Left lung (tissue), 14 donors: ENCODE measurements around the gene EEF1E1. TPM values are rescaled to one million over a fixed set of nuclear protein-coding genes. Genes with fewer than 3 reads are reported as not detected.

Experiments
- ATAC-seq: fragments of 200-7000 bp; cut with Tn5 transposase; one replicate; pipeline ENCODE4 v1.9.1; 2020; ENCODE audit warnings: moderate library complexity
- DNase-seq, 4 donors: peaks; one replicate each; pipeline ENCODE4 v3.0.0-alpha.2; 2013 to 2020
- H3K27ac ChIP-seq, 2 donors: fragments of 200-600 bp; sonication (generic) in 1 of 2; one replicate each; pipeline versions ENCODE4 v1.5.0 to v1.8.0; 2020 to 2021
- H3K27me3 ChIP-seq, 2 donors: fragments of 200-600 bp; sonication (generic) in 1 of 2; one replicate each; pipeline versions ENCODE4 v1.5.0 to v1.8.0; 2020 to 2021
- H3K36me3 ChIP-seq, 2 donors: fragments of 200-600 bp; sonication (generic) in 1 of 2; one replicate each; pipeline versions ENCODE4 v1.5.0 to v1.8.0; 2020 to 2021
- H3K4me1 ChIP-seq, 2 donors: fragments of 200-600 bp; one replicate each; pipeline ENCODE4 v1.8.0; 2021
- H3K4me3 ChIP-seq, 2 donors: fragments of 200-600 bp; sonication (generic) in 1 of 2; one replicate each; pipeline versions ENCODE4 v1.5.0 to v1.8.0; 2020 to 2021; ENCODE audit warnings: mild to moderate bottlenecking in 1 of 2
- H3K9me3 ChIP-seq, 2 donors: fragments of 200-600 bp; sonication (generic) in 1 of 2; one replicate each; pipeline versions ENCODE4 v1.5.0 to v1.8.0; 2020 to 2021
- intact Hi-C, 2 donors: fragments of 100-400 bp; cut with DNase I; formaldehyde crosslinking; loops; one replicate each; pipeline versions ENCODE4 v1.11.2 to v1.14.2; 2022
- long read RNA-seq, 12 donors: library from polyadenylated mRNA in 2 of 12; unstranded in 2 of 12; transcript quantifications; one replicate each; pipeline ENCODE4 v2.0.0 and lab custom pipeline, GENCODE V29; 2019 to 2026
- polyA plus RNA-seq, 6 donors: library from polyadenylated mRNA; unstranded; fragments of 120-200 nt; gene quantifications; one replicate each; pipeline ENCODE4 v1.2.1, GENCODE V29; 2013; ENCODE audit not compliant: insufficient read length in 6 of 6
- total RNA-seq, 2 donors: library from RNA; stranded (reverse); fragmentation: NEBNext Ultra II Directional; extraction: Animal tissue kit (Norgen Biotek cat#: 25700); gene quantifications; one replicate each; pipeline ENCODE4 v1.2.1, GENCODE V29; 2021
- TF ChIP-seq, protein P1 (sequence below), 2 donors: fragments of 200-600 bp; sonication (generic) in 1 of 2; IDR thresholded peaks; one replicate each; pipeline versions ENCODE4 v1.5.0 to v1.8.0; 2021; ENCODE audit warnings: antibody characterized with exemption in 2 of 2
- donor health status: DM: no; HTN: yes; CAD: no.
- donor health status: DM: no; HTN: no; CAD: no.

EEF1E1 gene
- total RNA-seq, result 10 to 100 TPM; 20.3 to 28.5 TPM
- polyA plus RNA-seq, result 10 to 100 TPM; 28.4 to 31.7 (median 30.1) TPM
- long read RNA-seq, donor 1, transcript EEF1E1-201 (4 exons, 1,077 nt), result major isoform, 24 of 53 reads
- long read RNA-seq, donor 1, partial matches to known transcripts, result 24 of 53 reads
- long read RNA-seq, donor 1, other reads (novel, unspliced or antisense), result 0 of 53 reads
- long read RNA-seq, donor 2, transcript EEF1E1-205 (3 exons, 654 nt), result minor isoform, 7 of 31 reads
- long read RNA-seq, donor 2, transcript EEF1E1-201 (4 exons, 1,077 nt), result major isoform, 14 of 31 reads
- long read RNA-seq, donor 2, partial matches to known transcripts, result 10 of 31 reads
- long read RNA-seq, donor 2, other reads (novel, unspliced or antisense), result 0 of 31 reads
- long read RNA-seq, donor 3, transcript EEF1E1-201 (4 exons, 1,077 nt), result major isoform, 28 of 60 reads
- long read RNA-seq, donor 3, transcript EEF1E1-205 (3 exons, 654 nt), result minor isoform, 10 of 60 reads
- long read RNA-seq, donor 3, partial matches to known transcripts, result 22 of 60 reads
- long read RNA-seq, donor 3, other reads (novel, unspliced or antisense), result 0 of 60 reads
- long read RNA-seq, donor 4, transcript EEF1E1-201 (4 exons, 1,077 nt), result major isoform, 14 of 24 reads
- long read RNA-seq, donor 4, partial matches to known transcripts, result 4 of 24 reads
- long read RNA-seq, donor 4, other reads (novel, unspliced or antisense), result 2 of 24 reads
- long read RNA-seq, donor 5, transcript EEF1E1-201 (4 exons, 1,077 nt), result major isoform, 19 of 47 reads
- long read RNA-seq, donor 5, transcript EEF1E1-205 (3 exons, 654 nt), result minor isoform, 7 of 47 reads
- long read RNA-seq, donor 5, partial matches to known transcripts, result 20 of 47 reads
- long read RNA-seq, donor 5, other reads (novel, unspliced or antisense), result 0 of 47 reads
- long read RNA-seq, donor 6, transcript EEF1E1-205 (3 exons, 654 nt), result minor isoform, 7 of 54 reads
- long read RNA-seq, donor 6, transcript EEF1E1-201 (4 exons, 1,077 nt), result major isoform, 30 of 54 reads
- long read RNA-seq, donor 6, partial matches to known transcripts, result 17 of 54 reads
- long read RNA-seq, donor 6, other reads (novel, unspliced or antisense), result 0 of 54 reads
- long read RNA-seq, donor 7, transcript EEF1E1-201 (4 exons, 1,077 nt), result major isoform, 15 of 45 reads
- long read RNA-seq, donor 7, partial matches to known transcripts, result 28 of 45 reads
- long read RNA-seq, donor 7, other reads (novel, unspliced or antisense), result 0 of 45 reads
- long read RNA-seq, donor 8, transcript EEF1E1-201 (4 exons, 1,077 nt), result major isoform, 8 of 28 reads
- long read RNA-seq, donor 8, partial matches to known transcripts, result 17 of 28 reads
- long read RNA-seq, donor 8, other reads (novel, unspliced or antisense), result 0 of 28 reads
- long read RNA-seq, donor 9, result 0 reads
- long read RNA-seq, donor 10, transcript EEF1E1-201 (4 exons, 1,077 nt), result major isoform, 30 of 36 reads
- long read RNA-seq, donor 10, partial matches to known transcripts, result 0 of 36 reads
- long read RNA-seq, donor 10, other reads (novel, unspliced or antisense), result 1 of 36 reads
- long read RNA-seq, donor 11, transcript EEF1E1-205 (3 exons, 654 nt), result minor isoform, 5 of 88 reads
- long read RNA-seq, donor 11, transcript EEF1E1-201 (4 exons, 1,077 nt), result major isoform, 45 of 88 reads
- long read RNA-seq, donor 11, partial matches to known transcripts, result 34 of 88 reads
- long read RNA-seq, donor 11, other reads (novel, unspliced or antisense), result 0 of 88 reads
- long read RNA-seq, donor 12, transcript EEF1E1-201 (4 exons, 1,077 nt), result major isoform, 21 of 35 reads
- long read RNA-seq, donor 12, partial matches to known transcripts, result 10 of 35 reads
- long read RNA-seq, donor 12, other reads (novel, unspliced or antisense), result 0 of 35 reads

DNA sequence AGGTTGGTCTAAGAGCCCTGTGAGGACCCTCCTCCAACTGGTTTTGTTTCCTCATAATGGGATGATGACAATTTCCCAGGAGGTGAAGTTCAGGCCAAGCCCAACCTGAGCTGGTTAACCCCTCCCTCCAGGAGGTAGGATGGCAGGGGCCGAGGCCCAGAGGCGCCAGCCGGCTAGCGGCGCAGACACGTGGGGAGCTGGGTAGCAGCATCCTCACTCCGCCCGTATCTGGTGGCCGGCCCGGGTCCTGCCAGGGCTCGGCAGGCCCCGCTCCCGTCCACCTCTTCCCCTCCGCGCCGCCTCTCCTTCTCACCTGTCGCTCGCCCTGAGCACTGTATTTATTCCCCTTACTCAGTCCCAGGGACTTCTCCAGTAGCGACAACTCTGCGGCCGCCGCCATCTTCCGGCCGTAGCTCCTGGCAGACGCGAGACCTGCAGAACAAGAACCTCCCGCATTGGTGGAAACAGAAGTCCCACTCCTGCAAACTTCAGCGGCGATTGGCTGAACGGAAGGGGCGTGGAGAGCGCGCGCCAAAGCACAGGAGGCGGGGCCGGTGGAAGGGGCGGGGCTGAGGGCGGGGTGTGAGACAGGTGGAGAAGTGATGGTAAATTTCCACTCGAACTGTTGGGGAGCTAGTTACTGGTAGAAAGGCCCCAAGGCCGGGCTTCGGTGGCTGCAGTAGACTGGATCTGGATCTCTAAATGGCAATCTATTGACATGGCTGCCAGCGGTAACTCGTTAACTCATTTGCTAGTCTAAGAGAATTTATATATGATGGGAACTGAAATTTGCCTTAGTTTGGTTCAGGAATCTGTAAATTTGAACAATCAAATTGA, at the start of gene EEF1E1:
Gene EEF1E1, minus strand, starts transcription at position 427 of the 837 bp plus-strand sequence. Its CDS starts 27 bp downstream, at position 400.
- H3K27ac ChIP-seq, result peak within 1 kb of the TSS; percentile 51 to 81
- TF ChIP-seq, protein P1, sequence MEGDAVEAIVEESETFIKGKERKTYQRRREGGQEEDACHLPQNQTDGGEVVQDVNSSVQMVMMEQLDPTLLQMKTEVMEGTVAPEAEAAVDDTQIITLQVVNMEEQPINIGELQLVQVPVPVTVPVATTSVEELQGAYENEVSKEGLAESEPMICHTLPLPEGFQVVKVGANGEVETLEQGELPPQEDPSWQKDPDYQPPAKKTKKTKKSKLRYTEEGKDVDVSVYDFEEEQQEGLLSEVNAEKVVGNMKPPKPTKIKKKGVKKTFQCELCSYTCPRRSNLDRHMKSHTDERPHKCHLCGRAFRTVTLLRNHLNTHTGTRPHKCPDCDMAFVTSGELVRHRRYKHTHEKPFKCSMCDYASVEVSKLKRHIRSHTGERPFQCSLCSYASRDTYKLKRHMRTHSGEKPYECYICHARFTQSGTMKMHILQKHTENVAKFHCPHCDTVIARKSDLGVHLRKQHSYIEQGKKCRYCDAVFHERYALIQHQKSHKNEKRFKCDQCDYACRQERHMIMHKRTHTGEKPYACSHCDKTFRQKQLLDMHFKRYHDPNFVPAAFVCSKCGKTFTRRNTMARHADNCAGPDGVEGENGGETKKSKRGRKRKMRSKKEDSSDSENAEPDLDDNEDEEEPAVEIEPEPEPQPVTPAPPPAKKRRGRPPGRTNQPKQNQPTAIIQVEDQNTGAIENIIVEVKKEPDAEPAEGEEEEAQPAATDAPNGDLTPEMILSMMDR (IDR thresholded peaks at IDR 0.05), result no peak
- H3K4me3 ChIP-seq, result peak within 1 kb of the TSS; percentile 82 to 92
- H3K4me1 ChIP-seq, result peaks cover 11 to 19% of the 10 kb centered on the region in 2 donors
- peak; percentile 83 to 97 (median 95) for DNase-seq
- no peaks in the 10 kb centered on the region for H3K36me3 ChIP-seq
- intact Hi-C loops, result no loop called here
- ATAC-seq, result peak; percentile 100
- H3K27me3 ChIP-seq, result peaks cover 0 to 5% of the 10 kb centered on the region in 2 donors
- no peaks in the 10 kb centered on the region for H3K9me3 ChIP-seq

- Histone ChIP-seq H3K4me1 (no peaks in the 10 kb centered on the region), H3K4me3 (no peak overlapping the region), H3K27me3 (no peaks in the 10 kb centered on the region), H3K27ac (no peak overlapping the region), H3K9me3 (no peaks in the 10 kb centered on the region), H3K36me3 (no peaks in the 10 kb centered on the region)
- ATAC-seq, result no peak
- DNase-seq, result no peak
- intact Hi-C loops, result no loop called here
- TF ChIP-seq, protein P1 (IDR thresholded peaks at IDR 0.05), result no peak
Observed at GRCh38 chr6:8149350-8149749, 47.0 kb upstream of the EEF1E1 start.

- Histone ChIP-seq H3K9me3 (no peaks in the 10 kb centered on the region), H3K27me3 (no peaks in the 10 kb centered on the region), H3K27ac (no peak overlapping the region), H3K4me1 (no peaks in the 10 kb centered on the region), H3K4me3 (no peak overlapping the region), H3K36me3 (no peaks in the 10 kb centered on the region)
- no peak for ATAC-seq
- no peak for DNase-seq
- TF ChIP-seq, protein P1 (IDR thresholded peaks at IDR 0.05), result no peak
- intact Hi-C loops, result no loop called here
Observed at GRCh38 chr6:8143945-8144344, 41.6 kb upstream of the EEF1E1 start.

DNA sequence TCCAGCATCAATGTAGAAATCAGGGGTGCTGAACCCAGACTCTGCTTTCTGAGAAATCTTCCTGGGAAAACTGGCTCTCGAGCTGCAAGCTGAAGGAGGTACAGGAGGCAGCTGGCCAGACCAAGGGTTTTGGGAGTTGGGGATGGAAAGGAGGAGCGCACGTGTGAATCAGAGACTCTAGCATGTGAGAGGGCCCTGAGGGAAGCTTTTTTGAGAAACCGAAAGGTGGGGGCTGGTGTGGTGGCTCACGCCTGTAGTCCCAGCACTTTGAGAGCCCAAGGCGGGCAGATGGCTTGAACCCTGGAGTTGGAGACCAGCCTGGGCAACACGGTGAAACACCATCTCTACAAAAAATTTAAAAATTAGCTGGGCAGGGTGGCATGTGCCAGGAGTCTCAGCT, 37.1 kb upstream of the EEF1E1 start:
- ATAC-seq (no peak), DNase-seq (no peak)
- H3K9me3 ChIP-seq, result no peaks in the 10 kb centered on the region
- H3K4me3 ChIP-seq, result no peak overlapping the region
- H3K27me3 ChIP-seq, result no peaks in the 10 kb centered on the region
- no peak overlapping the region for H3K27ac ChIP-seq
- H3K4me1 ChIP-seq, result no peaks in the 10 kb centered on the region
- no peaks in the 10 kb centered on the region for H3K36me3 ChIP-seq
- intact Hi-C loops, result no loop called here
- TF ChIP-seq, protein P1 (IDR thresholded peaks at IDR 0.05), result no peak
